ENCODE measurements around the gene ISG20. TPM values are rescaled to one million over a fixed set of nuclear protein-coding genes. Genes with fewer than 3 reads are reported as not detected.
A peak's percentile ranks its signal among the peaks of the same experiment; 100 is the strongest.

The ISG20 gene
- total RNA-seq, 6 donors from 2014 or later: 41.3 to 119 (median 67.0) TPM

DNA sequence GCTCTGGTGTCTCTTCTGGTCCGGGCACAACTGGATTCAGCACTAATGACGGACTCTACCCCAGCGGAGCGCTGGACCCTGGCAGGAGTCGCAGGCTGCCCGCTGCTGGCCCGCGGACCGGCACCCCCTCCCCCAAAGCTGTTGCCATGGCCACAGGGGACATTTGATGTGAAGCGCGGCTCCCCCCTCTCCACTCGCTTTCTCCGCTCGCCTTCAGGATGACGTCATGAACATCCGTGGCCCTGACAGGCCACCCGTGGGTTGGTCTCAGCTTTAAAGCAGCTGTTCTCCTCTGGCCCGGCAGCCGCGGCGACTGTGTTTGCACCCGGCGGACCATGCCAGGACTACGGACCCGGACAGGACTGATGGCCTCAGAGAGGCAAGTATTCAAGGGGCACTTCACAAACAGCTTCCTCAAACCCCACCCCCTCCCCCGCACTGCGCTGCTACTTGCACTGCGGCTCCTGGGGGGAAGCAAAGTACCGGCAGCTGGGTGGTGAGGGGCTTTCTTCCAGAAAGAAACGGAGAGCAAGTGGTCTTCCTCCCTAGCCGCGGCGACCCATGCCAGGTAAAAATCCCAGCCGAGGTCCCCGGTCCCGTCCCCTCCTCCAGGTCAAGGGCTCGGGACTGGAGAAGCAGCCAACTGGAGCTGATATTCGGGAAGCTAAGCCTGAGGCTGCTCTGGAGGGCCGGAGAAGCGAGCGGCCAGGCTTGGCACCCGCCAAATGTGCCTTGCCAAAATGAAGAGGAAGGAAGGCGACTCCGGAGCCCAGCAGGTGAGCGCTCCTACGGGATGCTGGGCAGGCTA is 34.2 kb upstream of the ISG20 start:
- peak in 1 of 2 donors; percentile 70 for DNase-seq
- 0 to 4% methylated on average over 4 to 42 of the region's 46 CpGs for WGBS, 2 donors

DNA sequence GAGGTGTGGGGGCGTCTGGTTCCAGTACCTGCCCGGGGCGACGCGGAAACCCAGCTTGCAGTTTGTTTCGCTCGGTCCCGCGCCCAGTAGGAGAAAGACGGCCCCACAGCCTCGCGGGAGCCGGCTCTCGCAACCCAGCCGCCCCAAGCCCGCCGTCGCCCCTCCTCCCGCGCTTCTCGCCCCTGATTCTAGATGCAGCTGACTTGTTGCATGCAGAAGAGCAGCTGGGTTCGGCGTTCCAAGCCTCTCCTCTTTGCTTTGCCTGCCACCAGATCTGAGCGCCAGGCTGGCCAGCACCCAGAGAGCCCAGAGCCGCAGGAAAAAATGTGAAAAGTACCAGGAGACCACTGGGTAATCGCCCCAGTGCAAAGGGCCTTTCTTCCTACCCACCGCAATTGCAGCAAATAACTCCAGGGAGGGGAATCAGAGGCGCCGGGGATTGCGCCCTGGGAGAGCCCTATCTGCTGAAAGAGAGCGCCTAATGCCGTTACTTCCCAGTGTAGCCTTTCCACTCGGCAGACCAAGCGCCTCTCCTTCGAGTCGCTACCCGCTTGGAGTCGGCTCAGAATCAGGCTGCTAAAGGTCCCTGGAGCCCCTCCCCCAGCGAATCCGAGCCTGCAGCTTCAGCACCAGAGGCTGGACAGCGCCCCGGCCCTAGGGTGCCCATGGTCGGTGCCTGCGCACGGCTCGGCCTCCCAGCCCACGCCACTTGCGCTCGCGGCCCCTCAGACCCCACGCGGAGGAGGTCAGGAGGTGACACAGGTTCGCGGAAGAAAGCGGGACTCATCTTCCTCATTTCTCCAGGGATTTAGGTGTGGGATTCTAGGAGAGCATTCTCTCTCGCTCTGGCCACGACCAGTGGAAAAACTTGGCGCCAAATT is 33.4 kb upstream of the ISG20 start:
- peaks cover 0 to 19% (median 7%) of the 10 kb centered on the region in 4 donors for H3K4me1 ChIP-seq
- 3 to 5% methylated on average over 23 to 49 of the region's 58 CpGs for WGBS, 2 donors
- no peak overlapping the region for H3K27ac ChIP-seq
- TF ChIP-seq, protein P1, sequence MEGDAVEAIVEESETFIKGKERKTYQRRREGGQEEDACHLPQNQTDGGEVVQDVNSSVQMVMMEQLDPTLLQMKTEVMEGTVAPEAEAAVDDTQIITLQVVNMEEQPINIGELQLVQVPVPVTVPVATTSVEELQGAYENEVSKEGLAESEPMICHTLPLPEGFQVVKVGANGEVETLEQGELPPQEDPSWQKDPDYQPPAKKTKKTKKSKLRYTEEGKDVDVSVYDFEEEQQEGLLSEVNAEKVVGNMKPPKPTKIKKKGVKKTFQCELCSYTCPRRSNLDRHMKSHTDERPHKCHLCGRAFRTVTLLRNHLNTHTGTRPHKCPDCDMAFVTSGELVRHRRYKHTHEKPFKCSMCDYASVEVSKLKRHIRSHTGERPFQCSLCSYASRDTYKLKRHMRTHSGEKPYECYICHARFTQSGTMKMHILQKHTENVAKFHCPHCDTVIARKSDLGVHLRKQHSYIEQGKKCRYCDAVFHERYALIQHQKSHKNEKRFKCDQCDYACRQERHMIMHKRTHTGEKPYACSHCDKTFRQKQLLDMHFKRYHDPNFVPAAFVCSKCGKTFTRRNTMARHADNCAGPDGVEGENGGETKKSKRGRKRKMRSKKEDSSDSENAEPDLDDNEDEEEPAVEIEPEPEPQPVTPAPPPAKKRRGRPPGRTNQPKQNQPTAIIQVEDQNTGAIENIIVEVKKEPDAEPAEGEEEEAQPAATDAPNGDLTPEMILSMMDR (IDR thresholded peaks at IDR 0.05): no peak
- TF ChIP-seq POLR2AphosphoS5 (IDR thresholded peaks at IDR 0.05) (no peak), EP300 (IDR thresholded peaks at IDR 0.05) (no peak), POLR2A (IDR thresholded peaks at IDR 0.05) (no peak)
- H3K9me3 ChIP-seq: no peaks in the 10 kb centered on the region
- H3K27me3 ChIP-seq: peaks cover 0 to 36% (median 25%) of the 10 kb centered on the region in 4 donors
- H3K36me3 ChIP-seq: no peaks in the 10 kb centered on the region
- DNase-seq (peak in 1 of 2 donors; percentile 86), ATAC-seq (ENCODE audit: low FRiP score in 2 of 2) (peak in 1 of 2 donors; percentile 77)
- H3K4me3 ChIP-seq: no peak overlapping the region

More for the DNA sequence above, 34.2 kb upstream of the ISG20 start:
- Histone ChIP-seq H3K9me3 (no peaks in the 10 kb centered on the region), H3K36me3 (no peaks in the 10 kb centered on the region), H3K27ac (no peak overlapping the region), H3K27me3 (peaks cover 0 to 36% (median 25%) of the 10 kb centered on the region in 4 donors), H3K4me1 (peaks cover 0 to 19% (median 7%) of the 10 kb centered on the region in 4 donors), H3K4me3 (no peak overlapping the region)
- ATAC-seq (ENCODE audit: low FRiP score in 2 of 2): no peak
- TF ChIP-seq EP300 (IDR thresholded peaks at IDR 0.05) (no peak), POLR2AphosphoS5 (IDR thresholded peaks at IDR 0.05) (no peak), POLR2A (IDR thresholded peaks at IDR 0.05) (no peak)
- TF ChIP-seq, protein P1 (IDR thresholded peaks at IDR 0.05): no peak

DNA sequence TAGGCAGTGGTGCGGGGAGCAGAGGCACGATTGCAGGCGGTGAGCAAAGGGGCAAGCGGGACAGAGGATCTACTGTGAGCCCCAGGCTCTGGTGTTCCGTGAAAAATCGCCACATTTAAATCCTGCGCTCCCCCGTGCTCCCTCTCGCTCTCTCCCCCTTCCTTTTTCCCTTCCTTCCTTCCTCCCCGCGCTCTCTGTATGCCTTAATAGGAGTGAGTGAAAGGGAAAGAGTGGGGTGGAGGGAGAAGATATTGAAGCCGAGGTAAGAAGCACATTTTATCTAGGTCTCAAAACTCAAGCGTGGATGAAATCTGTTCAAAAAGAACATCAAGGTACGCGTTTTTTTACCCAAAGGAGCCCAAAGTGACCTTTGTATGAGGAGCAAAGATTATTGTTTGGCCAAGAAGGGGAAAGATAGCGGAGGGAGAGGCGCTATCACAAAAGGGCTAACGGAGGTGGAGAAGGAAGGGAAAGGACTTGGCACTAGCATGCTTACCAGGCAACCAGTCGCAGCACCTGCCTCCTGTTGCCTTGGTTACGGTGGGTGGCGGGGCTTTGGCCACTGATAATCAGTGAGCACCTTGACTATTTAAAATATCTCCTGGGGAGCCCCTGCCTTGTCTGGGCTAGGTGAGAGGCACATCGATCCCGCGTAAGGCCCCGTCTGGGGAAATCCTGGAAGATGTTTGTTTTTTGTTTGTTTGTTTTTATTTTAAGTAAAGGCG is 32.6 kb upstream of the ISG20 start:
- peaks cover 0 to 36% (median 25%) of the 10 kb centered on the region in 4 donors for H3K27me3 ChIP-seq
- 15 to 17% methylated on average over 26 of the region's 26 CpGs for WGBS, 2 donors
- no peak for ATAC-seq (ENCODE audit: low FRiP score in 2 of 2)
- DNase-seq: no peak
- peaks cover 0 to 19% (median 7%) of the 10 kb centered on the region in 4 donors for H3K4me1 ChIP-seq
- no peaks in the 10 kb centered on the region for H3K36me3 ChIP-seq
- no peaks in the 10 kb centered on the region for H3K9me3 ChIP-seq
- TF ChIP-seq POLR2A (IDR thresholded peaks at IDR 0.05) (no peak), POLR2AphosphoS5 (IDR thresholded peaks at IDR 0.05) (no peak), EP300 (IDR thresholded peaks at IDR 0.05) (no peak)
- TF ChIP-seq, protein P1 (IDR thresholded peaks at IDR 0.05): no peak
- no peak overlapping the region for H3K27ac ChIP-seq
- H3K4me3 ChIP-seq: no peak overlapping the region

DNA sequence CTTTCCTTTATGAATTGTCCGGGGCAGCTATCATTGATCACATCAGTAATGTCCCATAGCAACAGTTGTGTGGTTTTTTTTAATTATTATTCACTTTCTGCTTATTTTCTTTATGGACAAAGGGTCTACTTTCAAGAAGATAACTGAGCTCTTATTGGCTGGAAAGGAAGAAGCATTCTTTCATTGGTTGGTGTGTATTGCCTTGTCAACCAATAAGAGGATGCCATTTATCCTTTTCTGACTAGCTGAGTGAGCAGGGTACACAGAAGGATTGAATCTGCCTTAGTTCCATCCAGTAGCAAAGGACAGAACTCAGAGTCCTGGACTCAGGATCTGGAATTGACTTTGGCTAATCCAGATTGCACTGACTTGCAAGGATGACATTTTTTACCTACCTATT is 30.9 kb upstream of the ISG20 start:
- no peak for DNase-seq
- 86 to 88% methylated on average over 1 of the region's 1 CpG for WGBS, 2 donors
- H3K27me3 ChIP-seq: peaks cover 0 to 36% (median 25%) of the 10 kb centered on the region in 4 donors

More for the DNA sequence above, 30.9 kb upstream of the ISG20 start:
- TF ChIP-seq, protein P1 (IDR thresholded peaks at IDR 0.05): no peak
- TF ChIP-seq POLR2AphosphoS5 (IDR thresholded peaks at IDR 0.05): no peak
- no peak for TF ChIP-seq POLR2A (IDR thresholded peaks at IDR 0.05)
- TF ChIP-seq EP300 (IDR thresholded peaks at IDR 0.05): no peak
- Histone ChIP-seq H3K27ac (no peak overlapping the region), H3K4me1 (peaks cover 0 to 19% (median 7%) of the 10 kb centered on the region in 4 donors), H3K9me3 (no peaks in the 10 kb centered on the region), H3K36me3 (no peaks in the 10 kb centered on the region), H3K4me3 (no peak overlapping the region)
- no peak for ATAC-seq (ENCODE audit: low FRiP score in 2 of 2)
